GM12872 (cell line): ENCODE data around the gene IGF1.

Experiments used
- TF ChIP-seq, protein P1 (sequence below): IDR thresholded peaks from 3 replicates; pipeline ENCODE4 v1.5.1; 2011; ENCODE audit warnings: low read depth, mild to moderate bottlenecking, low read length, moderate library complexity; ENCODE audit not compliant: insufficient read depth

IGF1 gene

DNA sequence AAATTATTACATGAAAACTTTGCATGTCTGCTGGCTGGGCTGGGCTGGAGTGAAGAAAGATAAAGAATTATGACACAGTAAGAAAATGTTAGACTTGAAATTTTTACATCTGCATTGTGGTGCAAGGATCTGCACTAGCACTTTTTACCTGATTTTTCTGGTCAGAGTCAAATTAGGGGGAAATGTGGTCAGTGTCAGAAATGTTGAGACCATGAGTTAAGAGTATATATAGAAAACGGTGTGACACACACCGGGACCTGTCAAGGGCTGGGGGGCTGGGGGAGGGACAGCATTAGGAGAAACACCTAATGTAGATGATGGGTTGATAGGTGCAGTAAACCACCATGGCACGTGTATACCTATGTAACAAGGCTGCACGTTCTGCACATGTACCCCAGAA is 90.3 kb downstream of the IGF1 start:
- TF ChIP-seq, protein P1, sequence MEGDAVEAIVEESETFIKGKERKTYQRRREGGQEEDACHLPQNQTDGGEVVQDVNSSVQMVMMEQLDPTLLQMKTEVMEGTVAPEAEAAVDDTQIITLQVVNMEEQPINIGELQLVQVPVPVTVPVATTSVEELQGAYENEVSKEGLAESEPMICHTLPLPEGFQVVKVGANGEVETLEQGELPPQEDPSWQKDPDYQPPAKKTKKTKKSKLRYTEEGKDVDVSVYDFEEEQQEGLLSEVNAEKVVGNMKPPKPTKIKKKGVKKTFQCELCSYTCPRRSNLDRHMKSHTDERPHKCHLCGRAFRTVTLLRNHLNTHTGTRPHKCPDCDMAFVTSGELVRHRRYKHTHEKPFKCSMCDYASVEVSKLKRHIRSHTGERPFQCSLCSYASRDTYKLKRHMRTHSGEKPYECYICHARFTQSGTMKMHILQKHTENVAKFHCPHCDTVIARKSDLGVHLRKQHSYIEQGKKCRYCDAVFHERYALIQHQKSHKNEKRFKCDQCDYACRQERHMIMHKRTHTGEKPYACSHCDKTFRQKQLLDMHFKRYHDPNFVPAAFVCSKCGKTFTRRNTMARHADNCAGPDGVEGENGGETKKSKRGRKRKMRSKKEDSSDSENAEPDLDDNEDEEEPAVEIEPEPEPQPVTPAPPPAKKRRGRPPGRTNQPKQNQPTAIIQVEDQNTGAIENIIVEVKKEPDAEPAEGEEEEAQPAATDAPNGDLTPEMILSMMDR = no peak

DNA sequence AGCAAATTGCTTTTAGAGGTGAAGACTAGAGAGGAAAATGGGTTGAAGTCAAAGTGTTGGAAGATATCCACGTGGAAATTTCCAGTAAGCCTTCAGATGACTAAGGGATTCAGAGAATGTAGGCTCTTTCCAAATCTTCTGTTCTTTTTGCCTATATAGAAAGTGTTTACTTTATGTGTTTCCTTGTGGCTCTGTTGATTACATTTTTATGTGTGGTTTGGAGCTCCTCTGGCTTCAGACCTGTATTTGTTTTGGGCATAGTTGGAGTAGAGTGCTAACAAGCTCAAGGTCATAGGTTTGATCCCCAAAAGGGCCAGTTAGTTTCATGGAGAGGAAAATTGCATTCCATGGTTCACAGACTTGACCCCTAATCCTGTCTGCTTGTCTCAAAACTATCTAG is 91.9 kb downstream of the IGF1 start:
- TF ChIP-seq, protein P1 = no peak

DNA sequence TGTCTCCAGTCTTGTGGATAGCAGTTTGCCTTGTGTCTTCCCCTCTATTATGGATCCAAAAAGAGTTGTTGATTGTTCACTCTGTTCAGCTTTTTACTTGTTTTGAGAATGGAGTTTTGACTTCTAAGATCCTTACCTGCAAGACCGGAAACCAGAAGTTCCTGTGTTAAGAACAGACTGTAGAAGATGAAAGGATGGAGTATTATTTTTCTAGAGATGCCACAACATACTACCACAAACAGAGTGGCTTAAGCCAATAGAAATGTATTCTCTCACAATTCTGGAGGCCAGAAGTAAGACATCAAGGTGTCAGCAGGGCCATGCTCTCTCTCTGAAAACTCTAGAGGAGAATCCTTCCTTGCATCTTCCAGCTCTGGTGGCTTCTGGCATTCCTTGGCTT is 95.0 kb downstream of the IGF1 start:
- TF ChIP-seq, protein P1 = no peak

DNA sequence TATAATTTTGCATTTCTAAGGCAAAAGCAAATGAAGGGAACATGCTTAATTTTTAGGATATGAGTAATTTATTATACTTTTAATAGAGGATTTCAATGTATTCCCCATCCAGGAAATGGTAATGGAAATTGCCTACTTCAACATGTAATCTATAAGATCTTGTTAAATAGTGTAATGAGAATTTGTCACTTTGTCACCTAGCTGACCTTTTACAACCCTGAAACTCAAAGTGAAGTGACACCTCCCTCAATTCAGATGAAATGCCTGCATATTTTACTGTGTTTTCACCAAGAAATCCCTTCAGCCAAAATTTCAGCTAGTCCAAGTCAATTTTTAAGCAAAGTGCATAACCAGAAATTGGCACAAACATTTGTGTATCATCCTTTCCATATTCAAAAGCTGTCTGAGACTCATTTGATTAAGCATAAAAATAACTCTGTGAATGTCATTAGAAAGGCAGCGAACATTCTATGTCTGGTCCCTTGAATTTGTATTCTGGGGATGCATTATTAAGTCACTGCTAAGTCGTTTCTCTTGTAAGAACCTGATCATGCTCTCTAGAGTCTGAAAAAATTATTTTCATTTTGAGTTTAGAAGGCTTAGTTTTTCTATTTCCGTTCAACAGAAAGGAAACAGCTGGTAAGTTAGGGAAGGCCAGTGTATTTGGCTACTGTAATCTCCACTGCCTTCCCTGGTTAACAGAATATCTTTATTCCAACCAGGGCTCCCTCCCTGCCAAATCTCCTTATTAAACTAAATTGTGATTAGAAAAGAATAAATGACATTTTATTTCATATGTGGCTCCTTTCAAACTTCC is 100.8 kb downstream of the IGF1 start:
- TF ChIP-seq, protein P1 = no peak

GRCh38 chr12:102376781-102377180 is 103.6 kb downstream of the IGF1 start:
- TF ChIP-seq, protein P1 = no peak

GRCh38 chr12:102376181-102376747 is 104.1 kb downstream of the IGF1 start:
- TF ChIP-seq, protein P1 = no peak

DNA sequence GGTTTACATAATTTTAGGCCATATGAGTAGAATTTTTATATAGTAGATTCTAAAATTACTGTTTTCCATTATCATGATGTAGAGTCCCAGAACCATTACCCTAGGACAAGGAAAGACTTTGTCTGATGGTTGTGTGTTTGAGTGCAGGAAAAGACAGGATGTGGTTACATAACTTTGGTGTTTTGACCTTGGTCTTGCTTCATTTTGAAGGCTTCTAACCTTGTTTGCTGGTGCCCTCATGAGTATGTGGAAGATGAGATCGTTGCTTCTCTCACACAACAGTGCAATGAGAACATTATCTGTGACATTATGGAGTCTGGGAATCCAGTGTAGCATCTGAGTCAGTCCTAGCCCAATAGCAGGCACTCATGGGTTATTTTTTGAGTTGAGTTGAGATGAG is 106.2 kb downstream of the IGF1 start:
- TF ChIP-seq, protein P1 = no peak
